Osteocyte (in vitro differentiated cells): ENCODE measurements around the gene MOB3A. TPM values are rescaled to one million over a fixed set of nuclear protein-coding genes. Genes with fewer than 3 reads are reported as not detected.
A peak's percentile ranks its signal among the peaks of the same experiment; 100 is the strongest.

Experiments used
- DNase-seq: peaks from one replicate; pipeline ENCODE4 v3.0.0; 2021; ENCODE audit warnings: mixed read lengths; ENCODE audit not compliant: unreplicated experiment; ENCODE audit errors: extremely low spot score
- H3K27ac Mint-ChIP-seq: one replicate; pipeline ENCODE4 v1.8.0; 2021; ENCODE audit warnings: mild to moderate bottlenecking, mixed read lengths; ENCODE audit not compliant: unreplicated experiment
- H3K27me3 Mint-ChIP-seq: one replicate; pipeline ENCODE4 v1.8.0; 2021; ENCODE audit warnings: mixed read lengths; ENCODE audit not compliant: unreplicated experiment
- H3K36me3 Mint-ChIP-seq: one replicate; pipeline ENCODE4 v1.8.0; 2021; ENCODE audit warnings: mixed read lengths; ENCODE audit not compliant: unreplicated experiment
- H3K4me1 Mint-ChIP-seq: one replicate; pipeline ENCODE4 v1.8.0; 2021; ENCODE audit warnings: mixed read lengths; ENCODE audit not compliant: unreplicated experiment
- H3K4me3 Mint-ChIP-seq: one replicate; pipeline ENCODE4 v1.8.0; 2021; ENCODE audit warnings: mild to moderate bottlenecking, moderate library complexity, mixed read lengths; ENCODE audit not compliant: unreplicated experiment
- H3K9me3 Mint-ChIP-seq: one replicate; pipeline ENCODE4 v1.8.0; 2021; ENCODE audit warnings: mixed read lengths; ENCODE audit not compliant: unreplicated experiment
- total RNA-seq: library from RNA; stranded (reverse); gene quantifications from 2 replicates; pipeline ENCODE4 v1.2.1, GENCODE V29; 2021
- TF ChIP-seq, protein P1 (sequence below): fragments of 200-600 bp; sonication (generic); IDR thresholded peaks from 2 replicates; pipeline ENCODE4 v1.5.0; 2021; ENCODE audit warnings: antibody characterized with exemption, mild to moderate bottlenecking, moderate library complexity

Gene MOB3A
- total RNA-seq, 1 donor from 2014 or later = 50.6 TPM

- Mint-ChIP-seq H3K36me3 (no peaks in the 10 kb centered on the region), H3K27ac (peak overlapping the region; percentile 98), H3K9me3 (no peaks in the 10 kb centered on the region), H3K4me1 (peaks cover 53% of the 10 kb centered on the region), H3K27me3 (no peaks in the 10 kb centered on the region), H3K4me3 (no peak overlapping the region)
- TF ChIP-seq, protein P1, sequence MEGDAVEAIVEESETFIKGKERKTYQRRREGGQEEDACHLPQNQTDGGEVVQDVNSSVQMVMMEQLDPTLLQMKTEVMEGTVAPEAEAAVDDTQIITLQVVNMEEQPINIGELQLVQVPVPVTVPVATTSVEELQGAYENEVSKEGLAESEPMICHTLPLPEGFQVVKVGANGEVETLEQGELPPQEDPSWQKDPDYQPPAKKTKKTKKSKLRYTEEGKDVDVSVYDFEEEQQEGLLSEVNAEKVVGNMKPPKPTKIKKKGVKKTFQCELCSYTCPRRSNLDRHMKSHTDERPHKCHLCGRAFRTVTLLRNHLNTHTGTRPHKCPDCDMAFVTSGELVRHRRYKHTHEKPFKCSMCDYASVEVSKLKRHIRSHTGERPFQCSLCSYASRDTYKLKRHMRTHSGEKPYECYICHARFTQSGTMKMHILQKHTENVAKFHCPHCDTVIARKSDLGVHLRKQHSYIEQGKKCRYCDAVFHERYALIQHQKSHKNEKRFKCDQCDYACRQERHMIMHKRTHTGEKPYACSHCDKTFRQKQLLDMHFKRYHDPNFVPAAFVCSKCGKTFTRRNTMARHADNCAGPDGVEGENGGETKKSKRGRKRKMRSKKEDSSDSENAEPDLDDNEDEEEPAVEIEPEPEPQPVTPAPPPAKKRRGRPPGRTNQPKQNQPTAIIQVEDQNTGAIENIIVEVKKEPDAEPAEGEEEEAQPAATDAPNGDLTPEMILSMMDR = no peak
- no peak for DNase-seq
Observed at GRCh38 chr19:2057484-2058469, 38.3 kb downstream of the MOB3A start.

GRCh38 chr19:2056837-2057192, 39.3 kb downstream of the MOB3A start:
- no peak for DNase-seq
- H3K27ac Mint-ChIP-seq = peak overlapping the region; percentile 66
- peaks cover 45% of the 10 kb centered on the region for H3K4me1 Mint-ChIP-seq
- H3K9me3 Mint-ChIP-seq = no peaks in the 10 kb centered on the region
- H3K27me3 Mint-ChIP-seq = no peaks in the 10 kb centered on the region
- H3K4me3 Mint-ChIP-seq = no peak overlapping the region
- no peaks in the 10 kb centered on the region for H3K36me3 Mint-ChIP-seq
- TF ChIP-seq, protein P1 = no peak

- H3K4me3 Mint-ChIP-seq = peak overlapping the region; percentile 50
- TF ChIP-seq, protein P1 = no peak
- H3K9me3 Mint-ChIP-seq = no peaks in the 10 kb centered on the region
- no peak for DNase-seq
- peak overlapping the region; percentile 91 for H3K27ac Mint-ChIP-seq
- no peaks in the 10 kb centered on the region for H3K27me3 Mint-ChIP-seq
- peaks cover 46% of the 10 kb centered on the region for H3K4me1 Mint-ChIP-seq
- H3K36me3 Mint-ChIP-seq = no peaks in the 10 kb centered on the region
Observed at GRCh38 chr19:2055931-2056836, 39.9 kb downstream of the MOB3A start.

GRCh38 chr19:2054763-2055162, 41.4 kb downstream of the MOB3A start:
- no peaks in the 10 kb centered on the region for H3K9me3 Mint-ChIP-seq
- H3K4me1 Mint-ChIP-seq = peaks cover 38% of the 10 kb centered on the region
- no peaks in the 10 kb centered on the region for H3K36me3 Mint-ChIP-seq
- H3K27ac Mint-ChIP-seq = peak overlapping the region; percentile 86
- DNase-seq = no peak
- H3K27me3 Mint-ChIP-seq = no peaks in the 10 kb centered on the region
- no peak overlapping the region for H3K4me3 Mint-ChIP-seq
- TF ChIP-seq, protein P1 = no peak
